Activated CD8-positive, alpha-beta memory T cell treated with anti-CD3 and anti-CD28 coated beads for 48 hours (primary cell): ENCODE data around the gene SEZ6.

Experiments used
- DNase-seq, 3 experiments: peaks; one replicate each; pipeline ENCODE4 v3.0.0-alpha.2; 2020; ENCODE audit warnings: low read depth in 2 of 3, low spot score in 2 of 3

Gene SEZ6

GRCh38 chr17:29038085-29038795 lies 32.4 kb upstream of the SEZ6 start:
- DNase-seq: no peak

- DNase-seq: no peak
Observed at GRCh38 chr17:29037739-29038084, 31.9 kb upstream of the SEZ6 start.

- no peak for DNase-seq
Observed at GRCh38 chr17:29036584-29036983, 30.8 kb upstream of the SEZ6 start.

GRCh38 chr17:29034510-29034909 lies 28.7 kb upstream of the SEZ6 start:
- no peak for DNase-seq

GRCh38 chr17:29032857-29033197 lies 27.0 kb upstream of the SEZ6 start:
- no peak for DNase-seq

GRCh38 chr17:29032013-29032856 lies 26.4 kb upstream of the SEZ6 start:
- no peak for DNase-seq

- no peak for DNase-seq
Observed at GRCh38 chr17:29031488-29031887, 25.7 kb upstream of the SEZ6 start.

DNA sequence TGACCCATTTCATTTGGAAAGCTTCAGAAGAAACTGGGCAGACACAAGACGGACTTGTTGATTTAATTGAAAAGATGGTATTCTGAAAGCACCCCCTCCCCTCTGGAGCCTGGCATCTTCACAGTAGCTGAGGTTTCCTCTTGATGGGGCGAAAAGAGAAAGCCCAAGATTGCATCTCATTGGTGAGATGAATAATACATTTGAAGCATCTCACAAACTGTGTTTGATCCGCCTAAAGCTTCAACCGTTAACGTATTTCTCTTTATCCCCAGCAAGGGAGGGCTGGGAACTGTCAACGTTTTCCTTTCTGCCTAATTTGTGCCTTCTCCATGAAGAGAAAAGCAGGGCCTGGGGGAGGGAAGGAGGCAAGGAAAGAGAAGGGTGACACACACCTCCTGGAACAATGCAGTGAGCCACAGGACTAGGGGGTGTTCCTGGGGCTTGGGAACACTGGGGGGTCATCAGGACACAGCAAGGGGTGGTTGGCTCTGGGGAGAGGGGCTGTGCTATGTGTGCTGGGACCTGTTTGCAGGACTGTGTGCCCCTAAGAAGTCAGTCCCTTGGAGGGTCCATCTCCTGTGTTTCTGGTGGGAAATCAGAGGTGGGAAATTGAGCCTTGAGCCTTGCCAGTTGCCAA lies 18.6 kb upstream of the SEZ6 start:
- no peak for DNase-seq

- DNase-seq: no peak
Observed at GRCh38 chr17:29022074-29022473, 16.2 kb upstream of the SEZ6 start.

DNA sequence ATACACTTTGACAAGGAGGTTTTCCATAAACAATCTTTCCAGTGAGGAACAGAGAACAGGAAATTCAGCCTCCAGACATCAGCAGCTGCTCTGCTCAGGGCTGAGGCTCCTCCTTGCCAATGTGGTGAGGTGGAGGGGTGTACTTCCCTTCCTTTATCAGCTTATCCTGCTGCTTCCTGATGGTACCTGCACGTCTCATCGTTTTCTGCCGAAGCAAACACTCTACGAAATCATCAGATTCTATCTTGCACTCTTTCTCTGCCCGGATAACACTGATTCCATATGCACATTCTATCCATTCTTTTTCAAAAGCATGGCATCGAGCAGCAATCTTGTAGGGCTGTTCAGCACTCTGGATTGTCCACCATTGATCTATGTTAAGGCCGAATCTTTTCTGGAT lies 15.4 kb upstream of the SEZ6 start:
- no peak for DNase-seq

DNA sequence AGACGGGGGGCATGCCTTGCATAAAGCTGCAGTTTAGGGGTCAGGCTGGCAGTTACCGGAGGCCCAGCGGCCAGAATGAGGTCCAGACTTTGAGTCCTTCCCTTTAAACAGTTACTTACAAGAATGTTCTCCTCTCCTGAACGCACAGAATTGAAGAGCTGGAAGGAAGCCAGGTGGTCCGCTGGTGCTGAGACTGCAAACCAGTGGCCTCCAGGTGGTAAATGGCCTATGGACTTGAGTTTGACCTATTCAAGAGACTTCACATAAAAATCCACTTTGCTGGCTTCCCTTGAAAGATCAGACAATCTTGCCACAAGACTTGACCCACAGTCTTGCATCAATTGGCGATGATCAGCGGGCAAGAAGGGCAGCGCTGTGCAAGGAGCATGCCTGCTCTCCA lies 14.7 kb upstream of the SEZ6 start:
- DNase-seq: no peak

DNA sequence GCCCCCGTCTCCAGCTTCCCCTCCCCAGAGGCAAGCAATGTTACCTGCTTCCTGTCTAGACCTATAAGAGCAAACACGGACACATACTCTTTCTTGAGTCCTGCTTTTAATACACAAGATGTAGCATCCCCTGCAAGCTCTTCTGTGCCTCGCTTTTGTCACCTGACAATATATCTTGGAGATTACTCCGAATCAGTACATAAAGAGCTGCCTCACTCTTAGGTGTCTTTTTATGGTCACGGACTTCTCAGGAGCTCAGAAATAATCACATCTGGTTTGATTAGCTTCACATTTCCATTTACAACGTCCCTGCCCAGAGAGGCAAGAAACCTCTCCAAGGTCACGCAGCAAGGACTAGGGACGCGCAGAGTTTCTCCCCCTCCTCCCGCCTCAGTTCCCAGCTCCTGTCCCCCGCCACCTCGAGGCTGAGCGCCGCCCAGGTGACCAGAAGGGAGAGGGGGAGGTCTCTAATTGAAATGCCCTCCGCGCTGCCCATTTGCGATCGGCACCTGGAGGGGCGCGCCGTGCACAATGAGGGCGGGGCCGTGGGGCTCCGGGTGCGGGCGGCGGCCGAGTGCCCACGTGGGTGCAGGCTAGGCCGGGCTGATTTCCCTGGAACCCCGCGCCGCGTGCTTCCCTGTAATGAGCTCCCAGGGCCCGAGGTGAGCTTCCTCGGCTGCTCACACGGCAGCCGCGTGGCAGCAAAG lies 13.8 kb upstream of the SEZ6 start:
- no peak for DNase-seq

DNA sequence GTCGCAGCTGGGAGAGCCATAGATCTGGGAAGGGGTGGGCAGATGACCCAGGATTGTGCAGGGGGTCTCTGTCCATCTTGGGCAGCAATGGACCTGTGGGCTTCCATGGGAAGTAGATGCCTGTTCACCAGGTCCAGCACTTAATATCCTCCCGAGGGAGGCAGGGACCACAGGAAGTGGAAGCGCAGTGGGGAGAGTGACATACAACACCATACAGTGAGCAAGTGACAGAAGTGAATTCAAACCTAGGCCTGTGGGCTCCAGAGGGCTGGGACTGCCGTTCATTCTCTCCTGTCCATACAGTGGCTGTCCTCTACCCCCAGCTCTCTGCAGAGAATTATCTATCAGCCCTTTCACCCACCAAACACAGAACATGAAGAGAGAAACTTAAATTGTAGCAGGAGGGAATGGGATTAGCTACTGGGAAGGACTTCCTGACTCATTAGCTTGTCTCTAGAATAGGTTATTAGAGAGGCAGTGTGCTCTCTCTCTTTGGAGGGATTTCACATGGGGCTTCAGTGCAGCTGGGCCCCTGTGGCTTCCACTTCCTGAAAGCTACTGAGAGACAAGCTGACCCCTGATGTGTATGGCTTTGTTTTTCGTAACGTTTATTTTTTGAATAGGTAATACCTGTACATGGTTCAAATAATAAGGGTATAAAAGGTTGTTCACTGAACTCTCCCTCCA lies 13.1 kb upstream of the SEZ6 start:
- DNase-seq: no peak

DNA sequence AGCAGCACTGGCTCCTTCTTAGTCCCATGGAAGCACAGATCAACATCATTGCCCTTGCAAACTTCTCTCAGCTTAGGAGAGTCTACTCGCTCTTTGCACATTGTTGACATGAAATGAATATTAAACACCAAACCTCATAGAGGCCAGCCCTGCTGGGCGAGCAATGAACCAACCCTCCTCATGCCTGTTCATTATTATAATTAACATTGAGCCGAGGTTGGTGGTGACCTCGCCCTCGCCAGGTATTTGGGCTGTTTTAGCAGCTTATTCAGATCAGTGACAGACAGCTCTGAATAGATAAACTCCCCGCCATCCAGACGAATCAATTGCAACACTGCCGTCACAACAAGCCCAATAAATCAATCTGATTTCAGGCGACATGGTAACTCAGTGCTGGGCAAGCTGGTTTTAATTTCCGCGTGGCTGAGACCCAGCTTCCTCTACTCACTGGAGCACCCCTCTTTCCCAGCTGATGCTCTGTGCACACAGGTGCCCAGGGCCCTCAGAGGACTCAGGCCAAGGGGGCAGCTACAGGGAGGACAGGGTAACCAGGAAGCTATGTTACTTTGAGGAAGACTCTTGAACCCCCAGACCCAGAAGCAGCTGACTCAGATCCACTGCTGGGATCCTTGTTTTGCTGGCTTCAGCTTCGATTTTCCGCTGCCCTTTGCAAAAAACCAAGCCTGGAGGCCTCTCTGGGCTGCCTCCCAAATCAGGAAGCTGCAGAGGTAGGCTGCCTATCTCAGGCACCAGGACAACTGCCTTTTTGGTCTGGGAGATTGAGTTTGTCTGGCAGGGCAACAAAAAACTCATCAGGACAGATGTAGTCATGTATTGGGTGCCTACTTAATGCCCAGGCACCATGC lies 10.7 kb upstream of the SEZ6 start:
- no peak for DNase-seq

DNA sequence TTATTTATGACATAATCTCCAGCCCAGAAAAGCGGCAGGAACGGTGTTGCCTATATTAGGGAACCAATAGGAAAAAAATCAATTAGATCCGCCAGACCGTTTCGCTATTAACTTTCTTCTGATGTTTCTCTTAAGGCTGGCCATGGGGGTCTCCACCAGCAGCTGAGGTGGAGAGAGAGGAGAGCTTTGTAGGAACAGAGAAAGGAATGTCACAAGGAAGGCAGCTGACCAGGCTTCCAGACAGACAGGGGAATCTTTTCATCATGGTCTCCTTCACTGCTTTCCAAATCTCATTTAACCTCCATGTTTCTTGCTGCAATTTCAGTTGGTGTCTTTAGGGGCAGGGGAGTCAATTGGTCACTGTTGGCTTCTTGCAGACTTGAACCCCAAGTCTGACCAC lies 8.9 kb upstream of the SEZ6 start:
- no peak for DNase-seq

- no peak for DNase-seq
Observed at GRCh38 chr17:29012535-29012934, 6.7 kb upstream of the SEZ6 start.

GRCh38 chr17:29010586-29010985 lies 4.8 kb upstream of the SEZ6 start:
- no peak for DNase-seq

DNA sequence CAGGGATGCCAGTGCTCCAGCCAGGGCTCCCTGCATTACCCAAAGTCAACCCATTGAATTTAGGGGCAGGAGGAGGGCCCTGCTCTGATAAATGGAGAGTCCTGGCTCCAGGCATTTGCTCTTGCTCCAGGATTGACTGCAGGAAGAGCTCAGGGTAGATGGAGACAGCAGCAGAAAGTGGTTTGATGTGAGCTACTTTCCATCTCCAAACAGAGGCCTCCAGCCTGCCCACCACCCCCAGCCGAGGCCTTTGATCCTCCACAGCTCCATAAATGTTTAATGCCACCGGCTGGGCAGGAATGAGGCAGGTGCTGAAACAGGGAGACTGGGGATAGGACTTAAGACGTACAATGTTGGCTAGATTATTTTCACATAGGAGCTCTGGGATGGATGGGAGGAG lies 4.3 kb upstream of the SEZ6 start:
- no peak for DNase-seq

- DNase-seq: no peak
Observed at GRCh38 chr17:29008591-29008990, 2.8 kb upstream of the SEZ6 start.

GRCh38 chr17:29007860-29008455 lies 2.1 kb upstream of the SEZ6 start:
- DNase-seq: no peak
